ENCODE measurements around the gene PGM5. TPM values are rescaled to one million over a fixed set of nuclear protein-coding genes. Genes with fewer than 3 reads are reported as not detected.

The PGM5 gene
- total RNA-seq, 1 donor from 2014 or later = 102 TPM

DNA sequence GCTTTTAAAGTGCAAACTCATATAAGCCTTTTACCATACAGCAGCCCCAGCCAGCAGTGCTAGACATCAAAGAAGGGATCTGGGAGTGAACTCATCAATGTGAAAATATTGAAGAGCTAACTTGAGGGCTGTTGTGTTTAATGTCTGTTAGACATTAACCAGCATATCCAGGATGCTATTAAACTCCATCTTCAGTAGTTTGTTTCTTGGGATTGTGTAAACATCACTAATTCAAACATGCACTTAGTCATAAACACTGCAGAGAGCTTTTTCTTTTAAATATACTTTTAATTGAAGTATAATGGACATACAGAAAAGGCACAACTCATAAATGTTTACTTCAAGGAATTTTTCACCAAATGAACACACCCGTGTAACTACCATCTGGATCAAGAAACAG, 102.5 kb downstream of the PGM5 start:
- Histone ChIP-seq H3K27me3 (no peaks in the 10 kb centered on the region), H3K27ac (no peak overlapping the region), H3K9me3 (no peaks in the 10 kb centered on the region), H3K36me3 (no peaks in the 10 kb centered on the region), H3K4me1 (peaks cover 11% of the 10 kb centered on the region), H3K4me3 (no peak overlapping the region)
- no peak for TF ChIP-seq POLR2AphosphoS5 (IDR thresholded peaks at IDR 0.05; ENCODE audit: insufficient read depth in 1 of 2, low read depth in 1 of 2)
- TF ChIP-seq, protein P1, sequence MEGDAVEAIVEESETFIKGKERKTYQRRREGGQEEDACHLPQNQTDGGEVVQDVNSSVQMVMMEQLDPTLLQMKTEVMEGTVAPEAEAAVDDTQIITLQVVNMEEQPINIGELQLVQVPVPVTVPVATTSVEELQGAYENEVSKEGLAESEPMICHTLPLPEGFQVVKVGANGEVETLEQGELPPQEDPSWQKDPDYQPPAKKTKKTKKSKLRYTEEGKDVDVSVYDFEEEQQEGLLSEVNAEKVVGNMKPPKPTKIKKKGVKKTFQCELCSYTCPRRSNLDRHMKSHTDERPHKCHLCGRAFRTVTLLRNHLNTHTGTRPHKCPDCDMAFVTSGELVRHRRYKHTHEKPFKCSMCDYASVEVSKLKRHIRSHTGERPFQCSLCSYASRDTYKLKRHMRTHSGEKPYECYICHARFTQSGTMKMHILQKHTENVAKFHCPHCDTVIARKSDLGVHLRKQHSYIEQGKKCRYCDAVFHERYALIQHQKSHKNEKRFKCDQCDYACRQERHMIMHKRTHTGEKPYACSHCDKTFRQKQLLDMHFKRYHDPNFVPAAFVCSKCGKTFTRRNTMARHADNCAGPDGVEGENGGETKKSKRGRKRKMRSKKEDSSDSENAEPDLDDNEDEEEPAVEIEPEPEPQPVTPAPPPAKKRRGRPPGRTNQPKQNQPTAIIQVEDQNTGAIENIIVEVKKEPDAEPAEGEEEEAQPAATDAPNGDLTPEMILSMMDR (IDR thresholded peaks at IDR 0.05) = no peak
- TF ChIP-seq POLR2A (IDR thresholded peaks at IDR 0.05) = no peak
- DNase-seq (ENCODE audit: extremely low spot score in 2 of 2) = no peak
- intact Hi-C loops (cut with DNase I) = no loop called here

DNA sequence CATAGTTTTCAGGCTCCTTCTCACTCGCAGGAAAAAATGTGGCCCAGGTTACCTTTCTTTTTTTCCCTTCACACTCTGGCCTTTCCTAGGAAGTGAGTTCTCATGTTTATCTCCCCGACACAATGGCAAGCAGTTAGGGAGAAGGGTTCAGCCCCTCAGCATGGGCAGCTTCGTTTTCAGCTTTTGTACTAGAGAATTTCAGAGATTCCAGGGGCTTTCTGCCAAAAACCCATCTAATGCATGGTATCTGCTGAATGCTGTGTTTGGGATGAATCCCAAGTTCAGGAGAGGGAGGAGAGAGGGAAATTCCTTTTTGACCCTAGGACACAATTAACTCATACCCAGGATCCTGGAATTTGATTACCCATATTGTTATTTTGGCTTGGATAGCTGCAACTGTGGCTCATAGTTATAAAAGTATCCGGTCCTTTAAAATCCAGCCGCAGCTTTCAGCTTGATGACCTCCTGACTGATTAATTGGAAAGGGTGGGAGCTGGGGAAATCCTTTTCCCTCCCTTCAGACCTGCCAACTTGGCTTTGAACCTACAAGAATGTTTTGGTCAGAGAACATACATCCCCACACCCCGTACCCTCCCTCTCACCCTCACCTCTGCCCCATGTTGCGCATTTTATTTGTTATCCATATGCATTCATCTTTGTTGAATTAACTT, 105.8 kb downstream of the PGM5 start:
- peaks cover 11% of the 10 kb centered on the region for H3K4me1 ChIP-seq
- H3K36me3 ChIP-seq = no peaks in the 10 kb centered on the region
- H3K27me3 ChIP-seq = no peaks in the 10 kb centered on the region
- H3K27ac ChIP-seq = peak overlapping the region; percentile 27
- H3K9me3 ChIP-seq = no peaks in the 10 kb centered on the region
- TF ChIP-seq, protein P1 (IDR thresholded peaks at IDR 0.05) = no peak
- TF ChIP-seq POLR2AphosphoS5 (IDR thresholded peaks at IDR 0.05; ENCODE audit: insufficient read depth in 1 of 2, low read depth in 1 of 2) = peak in 1 of 2 donors; percentile 12
- no peak for DNase-seq (ENCODE audit: extremely low spot score in 2 of 2)
- intact Hi-C loops (cut with DNase I) = no loop called here
- H3K4me3 ChIP-seq = no peak overlapping the region

DNA sequence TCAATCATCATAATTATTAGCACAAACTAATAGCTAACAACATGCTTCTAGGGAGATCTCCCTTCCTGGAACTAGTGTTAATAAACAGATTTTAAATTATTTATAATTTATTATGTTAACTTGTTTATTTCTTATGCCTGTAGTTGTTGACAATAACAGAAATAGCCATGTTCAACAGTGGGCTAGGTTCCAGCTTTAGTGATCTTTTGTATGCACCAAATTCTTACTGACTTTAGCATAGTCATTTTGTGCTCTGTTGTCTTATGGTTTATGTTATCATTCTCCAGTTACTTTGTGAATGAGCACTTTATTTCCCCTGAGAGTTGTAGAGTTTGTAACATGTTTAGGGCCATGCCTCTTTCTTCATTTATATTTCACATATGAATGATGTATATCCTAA, 113.7 kb downstream of the PGM5 start:
- Histone ChIP-seq H3K9me3 (no peaks in the 10 kb centered on the region), H3K4me1 (peaks cover 5% of the 10 kb centered on the region), H3K36me3 (no peaks in the 10 kb centered on the region), H3K27ac (no peak overlapping the region), H3K27me3 (no peaks in the 10 kb centered on the region), H3K4me3 (no peak overlapping the region)
- intact Hi-C loops (cut with DNase I) = no loop called here
- TF ChIP-seq POLR2A (IDR thresholded peaks at IDR 0.05) (no peak), POLR2AphosphoS5 (IDR thresholded peaks at IDR 0.05; ENCODE audit: insufficient read depth in 1 of 2, low read depth in 1 of 2) (no peak)
- TF ChIP-seq, protein P1 (IDR thresholded peaks at IDR 0.05) = no peak
- no peak for DNase-seq (ENCODE audit: extremely low spot score in 2 of 2)

DNA sequence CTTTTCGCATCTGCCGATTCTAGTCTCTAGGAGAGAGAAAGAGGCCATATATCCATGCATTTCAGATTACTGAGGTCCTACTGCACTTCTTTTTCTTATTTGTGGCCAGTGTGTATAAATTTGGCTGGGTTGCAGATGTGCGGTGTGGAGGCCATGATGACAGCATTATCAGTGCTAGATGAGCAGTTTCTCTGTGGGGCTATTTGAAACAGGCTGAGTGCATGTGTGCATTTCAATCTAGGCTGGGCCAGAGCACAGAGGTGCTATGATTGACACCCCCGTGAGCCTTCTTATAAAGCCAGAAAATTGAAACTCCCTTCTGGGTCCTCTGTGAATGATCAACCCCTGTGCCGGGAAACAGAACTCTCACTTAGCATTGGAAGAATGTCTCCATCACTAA, 114.2 kb downstream of the PGM5 start:
- Histone ChIP-seq H3K27ac (no peak overlapping the region), H3K4me3 (no peak overlapping the region), H3K36me3 (no peaks in the 10 kb centered on the region), H3K27me3 (no peaks in the 10 kb centered on the region), H3K9me3 (no peaks in the 10 kb centered on the region), H3K4me1 (peaks cover 5% of the 10 kb centered on the region)
- intact Hi-C loops (cut with DNase I) = no loop called here
- TF ChIP-seq, protein P1 (IDR thresholded peaks at IDR 0.05) = no peak
- no peak for DNase-seq (ENCODE audit: extremely low spot score in 2 of 2)

DNA sequence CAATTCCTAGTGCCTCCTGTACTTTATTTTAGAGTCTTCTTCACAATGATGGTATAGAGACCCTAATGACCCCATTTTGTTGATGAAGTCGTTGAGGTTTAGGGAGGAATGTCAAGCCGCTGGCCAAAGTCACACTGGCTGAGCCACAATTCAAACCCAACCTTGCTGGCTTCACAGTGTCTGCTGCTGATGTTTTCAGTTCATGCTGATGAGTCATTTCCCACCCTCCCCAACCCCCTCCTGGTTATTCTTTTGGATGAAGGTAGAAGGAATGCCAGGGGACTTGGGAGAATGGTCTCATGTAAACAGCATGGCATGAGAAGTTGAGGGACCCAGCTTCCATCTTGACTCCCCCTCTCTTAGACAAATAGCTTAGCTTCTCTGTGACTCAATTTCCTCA, 115.7 kb downstream of the PGM5 start:
- Histone ChIP-seq H3K4me3 (no peak overlapping the region), H3K27me3 (no peaks in the 10 kb centered on the region), H3K27ac (no peak overlapping the region), H3K9me3 (no peaks in the 10 kb centered on the region), H3K36me3 (no peaks in the 10 kb centered on the region), H3K4me1 (peaks cover 5% of the 10 kb centered on the region)
- TF ChIP-seq, protein P1 (IDR thresholded peaks at IDR 0.05) = no peak
- TF ChIP-seq POLR2AphosphoS5 (IDR thresholded peaks at IDR 0.05; ENCODE audit: insufficient read depth in 1 of 2, low read depth in 1 of 2) (no peak), POLR2A (IDR thresholded peaks at IDR 0.05) (no peak)
- intact Hi-C loops (cut with DNase I) = no loop called here
- no peak for DNase-seq (ENCODE audit: extremely low spot score in 2 of 2)
